DMS114 treated with DMSO at 0.1 percent for 48 hours (cell line): Measurements from ENCODE around the gene VIPAS39.
A peak's percentile ranks its signal among the peaks of the same experiment; 100 is the strongest.

Experiments used
- DNase-seq: peaks from one replicate; lab custom pipeline; 2025; ENCODE audit not compliant: unreplicated experiment; lab: John Stamatoyannopoulos, UW

VIPAS39 gene

GRCh38 chr14:77406718-77407117 is 50.7 kb downstream of the VIPAS39 start:
- no peak for DNase-seq

GRCh38 chr14:77406086-77406485 is 51.3 kb downstream of the VIPAS39 start:
- DNase-seq = no peak

- DNase-seq = no peak
Observed at GRCh38 chr14:77403768-77404167, 53.6 kb downstream of the VIPAS39 start.

GRCh38 chr14:77400216-77400615 is 57.2 kb downstream of the VIPAS39 start:
- DNase-seq = no peak

GRCh38 chr14:77390188-77390587 is 67.2 kb downstream of the VIPAS39 start:
- no peak for DNase-seq

DNA sequence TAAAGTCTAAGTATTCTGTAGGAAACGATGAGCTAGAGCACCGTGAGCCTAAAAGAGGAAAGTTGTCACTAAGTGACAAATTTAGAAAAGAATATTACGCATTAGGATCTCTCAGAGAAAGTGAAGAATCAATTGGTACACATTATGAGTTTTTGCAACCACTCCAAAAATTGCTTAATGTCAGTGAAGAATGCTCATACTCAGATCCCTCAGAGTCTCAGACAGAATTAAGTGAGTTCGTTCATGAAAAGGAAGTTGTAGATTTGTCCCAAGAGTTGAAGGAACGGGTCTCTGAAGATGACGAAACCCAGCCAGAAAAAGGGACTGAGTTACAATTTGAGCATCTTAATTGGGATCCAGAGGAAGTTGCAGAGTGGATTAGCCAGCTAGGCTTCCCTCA is 78.7 kb downstream of the VIPAS39 start:
- DNase-seq = no peak

DNA sequence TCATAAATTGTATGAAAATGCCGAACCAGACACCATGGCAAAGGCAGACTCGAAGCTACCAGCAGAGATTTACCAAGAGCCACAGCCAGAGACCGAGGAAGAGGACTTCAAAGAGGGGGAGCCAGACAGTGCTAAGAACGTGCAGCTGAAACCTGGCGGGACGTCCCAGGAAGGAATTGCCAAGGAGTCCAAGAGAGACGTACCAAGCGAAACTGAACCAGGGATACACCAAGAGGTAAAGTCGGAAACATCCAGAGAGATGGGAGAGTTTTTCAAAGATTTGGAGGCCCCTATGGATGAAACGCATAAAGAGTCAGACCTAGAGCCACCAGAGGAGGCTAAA is 79.9 kb downstream of the VIPAS39 start:
- DNase-seq = no peak

DNA sequence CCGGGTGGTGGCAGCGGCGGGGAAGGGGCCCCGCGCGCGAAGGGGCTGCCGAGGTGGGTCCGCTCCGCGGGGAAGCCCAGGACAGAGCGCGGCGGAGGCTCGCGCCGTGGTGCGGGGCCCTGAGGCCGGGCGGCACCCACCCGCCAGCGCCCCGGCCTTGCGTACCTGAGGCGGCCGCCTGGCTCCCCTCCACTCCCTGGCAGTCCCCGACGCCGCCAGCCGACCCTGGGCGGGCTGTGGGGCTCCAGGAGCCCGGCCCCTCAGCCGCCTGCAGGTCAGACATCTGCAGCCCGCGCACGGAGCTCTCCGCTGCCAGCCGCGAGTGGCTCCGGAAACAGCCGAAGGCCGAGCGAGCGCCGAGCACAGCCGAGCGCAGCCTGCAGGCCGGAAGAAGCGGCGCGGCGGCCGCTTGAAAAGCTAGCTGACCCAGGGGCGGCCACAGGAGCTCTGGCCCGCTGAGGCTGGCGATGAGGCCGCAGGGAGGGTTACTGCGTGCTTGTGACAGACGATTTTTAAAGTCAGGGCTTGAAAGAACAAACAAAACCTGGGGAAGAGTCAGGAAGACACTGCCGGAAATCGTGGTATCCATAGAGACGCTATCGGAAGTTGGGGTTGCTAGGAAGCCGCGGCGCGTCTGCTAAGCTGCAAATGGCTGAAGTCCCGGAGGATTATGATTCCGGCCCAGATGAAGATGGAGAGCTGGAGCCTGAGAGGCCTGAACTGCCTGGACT is 80.5 kb downstream of the VIPAS39 start, which contains the start of the genes SAMD15 and TMED8:
Gene SAMD15, plus strand, starts transcription at position 609 of the 731 bp plus-strand sequence. Its CDS starts 40 bp downstream, at position 649.
Gene TMED8, minus strand, starts transcription at position 324 of the 731 bp plus-strand sequence. Its CDS starts 41 bp downstream, at position 283.
- peak; percentile 81 for DNase-seq
